ENCODE results near the gene RPUSD2. TPM values are rescaled to one million over a fixed set of nuclear protein-coding genes. Genes with fewer than 3 reads are reported as not detected.

RPUSD2 gene
- total and polyA plus RNA-seq, 2 experiments from 2014 or later = 22.0 to 25.5 TPM

GRCh38 chr15:40550341-40551037 lies 18.6 kb upstream of the RPUSD2 start:
- Mint-ChIP-seq H3K9me3 (no peaks in the 10 kb centered on the region), H3K4me1 (peaks cover 29% of the 10 kb centered on the region), H3K27ac (no peak overlapping the region), H3K36me3 (ENCODE audit: low read depth) (peaks cover 7% of the 10 kb centered on the region; the same call in 2 of the 3 replicates), H3K27me3 (ENCODE audit: insufficient read depth, low read depth, poor library complexity) (peaks cover 15% of the 10 kb centered on the region), H3K4me3 (no peak overlapping the region)
- Histone ChIP-seq H3K4me1 (ENCODE audit: insufficient read depth) (peaks cover 27% of the 10 kb centered on the region), H3K27ac (ENCODE audit: low read depth) (no peak overlapping the region), H3K9me2 (ENCODE audit: insufficient read depth) (no peaks in the 10 kb centered on the region), H3K4me2 (no peak overlapping the region), H4K20me1 (replicated peaks; ENCODE audit: insufficient read depth) (no peaks in the 10 kb centered on the region), H3F3A (replicated peaks; ENCODE audit: low read depth) (no peaks in the 10 kb centered on the region), H3K27me3 (ENCODE audit: insufficient read depth) (no peaks in the 10 kb centered on the region), H3K36me3 (ENCODE audit: insufficient read depth) (no peaks in the 10 kb centered on the region), H2AFZ (no peak overlapping the region), H3K79me2 (replicated peaks; ENCODE audit: insufficient read depth) (no peaks in the 10 kb centered on the region), H3K4me3 (no peak overlapping the region)
- ATAC-seq = no peak
- DNase-seq (ENCODE audit: low spot score) = no peak
- TF ChIP-seq CREB1 (CRISPR knock-in tag; IDR thresholded peaks at IDR 0.05; ENCODE audit: low read depth) (no peak), EZH2phosphoT487 (IDR thresholded peaks at IDR 0.05; ENCODE audit: unreplicated experiment) (no peak), REST (IDR thresholded peaks at IDR 0.05; ENCODE audit: unreplicated experiment) (no peak), EZH2 (IDR thresholded peaks at IDR 0.05; ENCODE audit: low read depth, unreplicated experiment) (no peak), ZNF331 (CRISPR knock-in tag; IDR thresholded peaks at IDR 0.05; ENCODE audit: low read depth) (no peak)

- Mint-ChIP-seq H3K27ac (no peak overlapping the region; the same call in none of the 2 replicates), H3K9me3 (no peaks in the 10 kb centered on the region)
- H3K4me2 ChIP-seq = peak overlapping the region; percentile 46
- no peak for TF ChIP-seq CTCF (conservative IDR thresholded peaks at IDR 0.05; ENCODE audit: low read depth in 2 of 2)
- TF ChIP-seq ZNF462 (CRISPR knock-in tag; IDR thresholded peaks at IDR 0.05) = no peak
- no peak for TF ChIP-seq EZH2phosphoT487 (IDR thresholded peaks at IDR 0.05; ENCODE audit: unreplicated experiment)
- no peak for TF ChIP-seq ETS1 (IDR thresholded peaks at IDR 0.05)
Measured at GRCh38 chr15:40554161-40554525, 15.0 kb upstream of the RPUSD2 start.

More at GRCh38 chr15:40554161-40554525, 15.0 kb upstream of the RPUSD2 start:
- peaks cover 14% of the 10 kb centered on the region for H3K27me3 Mint-ChIP-seq (ENCODE audit: insufficient read depth, low read depth, poor library complexity)
- no peak overlapping the region for H2AFZ ChIP-seq
- peaks cover 24% of the 10 kb centered on the region; the same call in 2 of the 3 replicates for H3K36me3 Mint-ChIP-seq (ENCODE audit: low read depth)
- H3K79me2 ChIP-seq (replicated peaks; ENCODE audit: insufficient read depth) = no peaks in the 10 kb centered on the region
- H4K20me1 ChIP-seq (replicated peaks; ENCODE audit: insufficient read depth) = no peaks in the 10 kb centered on the region
- no peaks in the 10 kb centered on the region for H3K27me3 ChIP-seq (ENCODE audit: insufficient read depth)
- H3K27ac ChIP-seq (ENCODE audit: low read depth) = peak overlapping the region; percentile 35; the same call in 1 of the 2 replicates
- H3K4me1 Mint-ChIP-seq = peaks cover 50% of the 10 kb centered on the region
- peaks cover 27% of the 10 kb centered on the region for H3K4me1 ChIP-seq (ENCODE audit: insufficient read depth)
- H3K36me3 ChIP-seq (ENCODE audit: insufficient read depth) = no peaks in the 10 kb centered on the region
- H3K4me3 ChIP-seq = no peak overlapping the region
- DNase-seq (ENCODE audit: low spot score) (peak; percentile 77), ATAC-seq (peak; percentile 99)
- no peaks in the 10 kb centered on the region for H3F3A ChIP-seq (replicated peaks; ENCODE audit: low read depth)
- peak overlapping the region; percentile 28 for H3K4me3 Mint-ChIP-seq
- H3K9me2 ChIP-seq (ENCODE audit: insufficient read depth) = no peaks in the 10 kb centered on the region
